A673 (cell line): Measurements from ENCODE around the gene ACER1. TPM values are rescaled to one million over a fixed set of nuclear protein-coding genes. Genes with fewer than 3 reads are reported as not detected.

Source experiments
- BruUV-seq: library from RNA; stranded (reverse); fragments of 400-500 nt; replicated peaks from 2 replicates; lab custom pipeline; 2021; lab: Mats Ljungman, UMichigan
- CTCF ChIA-PET: fragments of 300-600 bp; sonication (Branson Sonifier 250); formaldehyde crosslinking; loops from one replicate; lab custom pipeline; 2022; ENCODE audit warnings: antibody characterized with exemption; lab: Charles Lee
- POLR2A ChIA-PET: fragments of 300-600 bp; sonication (Branson Sonifier 250); formaldehyde crosslinking; loops from one replicate; lab custom pipeline; 2022; ENCODE audit warnings: antibody characterized with exemption; ENCODE audit not compliant: low non-redundant PET; lab: Charles Lee
- DNase-seq: peaks from one replicate; pipeline ENCODE4 v3.0.0-alpha.2; 2015; ENCODE audit warnings: low spot score
- H3K27ac ChIP-seq: fragments of 200-600 bp; sonication (generic); 2 replicates; pipeline ENCODE4 v1.5.1; 2016; ENCODE audit warnings: mixed run types, low read depth, mild to moderate bottlenecking, mixed read lengths, antibody characterized with exemption, low read length; ENCODE audit not compliant: poor library complexity, severe bottlenecking
- H3K27me3 ChIP-seq: fragments of 200-600 bp; sonication (generic); replicated peaks from 2 replicates; pipeline ENCODE4 v1.6.1; 2017; ENCODE audit warnings: mixed run types, low read depth, mild to moderate bottlenecking, mixed read lengths, antibody characterized with exemption, low read length; ENCODE audit not compliant: insufficient read depth, poor library complexity
- H3K36me3 ChIP-seq: fragments of 200-600 bp; sonication (generic); 2 replicates; pipeline ENCODE4 v1.6.1; 2016; ENCODE audit warnings: mixed run types, mild to moderate bottlenecking, mixed read lengths, antibody characterized with exemption, low read length; ENCODE audit not compliant: insufficient read depth, poor library complexity, severe bottlenecking
- H3K4me1 ChIP-seq: fragments of 200-600 bp; sonication (generic); 2 replicates; pipeline ENCODE4 v1.6.1; 2017; ENCODE audit warnings: mixed run types, mild to moderate bottlenecking, mixed read lengths, antibody characterized with exemption, low read length; ENCODE audit not compliant: insufficient read depth, poor library complexity, severe bottlenecking
- H3K4me3 ChIP-seq: fragments of 200-600 bp; sonication (generic); 2 replicates; pipeline ENCODE4 v1.5.1; 2016; ENCODE audit warnings: low read depth, mixed run types, mild to moderate bottlenecking, mixed read lengths, low read length; ENCODE audit not compliant: poor library complexity, severe bottlenecking
- H3K9me3 ChIP-seq: fragments of 200-600 bp; sonication (generic); 2 replicates; pipeline ENCODE4 v1.6.1; 2016; ENCODE audit warnings: mixed run types, low read depth, mild to moderate bottlenecking, mixed read lengths, antibody characterized with exemption, low read length; ENCODE audit not compliant: poor library complexity, severe bottlenecking
- CTCF ChIP-seq: fragments of 300-800, 200-600 bp; sonication (generic); conservative IDR thresholded peaks from 2 replicates; pipeline ENCODE4 v1.5.1; 2017; ENCODE audit warnings: low read depth, mild to moderate bottlenecking, antibody characterized with exemption, low read length, moderate library complexity, mixed read lengths
- EZH2 ChIP-seq: fragments of 200-600 bp; sonication (generic); IDR thresholded peaks from 2 replicates; pipeline ENCODE4 v1.6.1; 2017; ENCODE audit warnings: borderline replicate concordance, low read depth, mild to moderate bottlenecking, mixed read lengths, antibody characterized with exemption, low read length; ENCODE audit not compliant: poor library complexity, severe bottlenecking
- intact Hi-C: fragments of 100-400 bp; cut with micrococcal nuclease; formaldehyde crosslinking; loops from one replicate; pipeline ENCODE4 v1.10.0; 2022; ENCODE audit not compliant: unreplicated experiment
- total RNA-seq: library from RNA; stranded (reverse); gene quantifications from 2 replicates; pipeline ENCODE4 v1.2.3, GENCODE V29; 2021

The ACER1 gene
- total RNA-seq, 1 experiment from 2014 or later = not detected

- Histone ChIP-seq H3K4me3 (no peak overlapping the region), H3K27ac (no peak overlapping the region), H3K9me3 (no peaks in the 10 kb centered on the region), H3K27me3 (no peaks in the 10 kb centered on the region), H3K4me1 (no peaks in the 10 kb centered on the region), H3K36me3 (peaks cover 47% of the 10 kb centered on the region)
- ChIA-PET POLR2A (no interaction called here), CTCF (interaction anchor here (0.6 kb wide), 1 partner anchor 11 kb away, joined by 4 read pairs; no protein-coding TSS in a partner anchor)
- BruUV-seq = no TSS peak
- intact Hi-C loops = loop anchor here (5.0 kb wide), 1 partner anchor 483 kb away; no protein-coding TSS in a partner anchor
- TF ChIP-seq EZH2 = no peak
- no peak for TF ChIP-seq CTCF
- no peak for DNase-seq
These were observed 46.3 kb upstream of the ACER1 start for GRCh38 chr19:6379744-6380143.

- Histone ChIP-seq H3K27ac (no peak overlapping the region), H3K9me3 (no peaks in the 10 kb centered on the region), H3K4me1 (peaks cover 8% of the 10 kb centered on the region), H3K27me3 (no peaks in the 10 kb centered on the region), H3K36me3 (peaks cover 37% of the 10 kb centered on the region), H3K4me3 (no peak overlapping the region)
- DNase-seq = no peak
- intact Hi-C loops = loop anchor here (5.0 kb wide), 1 partner anchor 484 kb away; no protein-coding TSS in a partner anchor
- ChIA-PET POLR2A (no interaction called here), CTCF (no interaction called here)
- TF ChIP-seq EZH2 (no peak), CTCF (no peak)
- BruUV-seq = no TSS peak
These were observed 45.1 kb upstream of the ACER1 start for GRCh38 chr19:6378486-6378885.

- Histone ChIP-seq H3K4me3 (no peak overlapping the region), H3K4me1 (peaks cover 8% of the 10 kb centered on the region), H3K36me3 (peaks cover 33% of the 10 kb centered on the region), H3K9me3 (no peaks in the 10 kb centered on the region), H3K27me3 (no peaks in the 10 kb centered on the region), H3K27ac (no peak overlapping the region)
- ChIA-PET CTCF (no interaction called here), POLR2A (no interaction called here)
- DNase-seq = no peak
- no peak for TF ChIP-seq CTCF
- TF ChIP-seq EZH2 = no peak
- intact Hi-C loops = loop anchor here (5.0 kb wide), 1 partner anchor 484 kb away; no protein-coding TSS in a partner anchor
- BruUV-seq = no TSS peak
These were observed 44.6 kb upstream of the ACER1 start for GRCh38 chr19:6378041-6378440.
